HG03280 (cell line): ENCODE results near the gene AFAP1L1.

Source experiments
- ATAC-seq: cut with Tn5 transposase; IDR thresholded peaks from one replicate; pipeline ENCODE4 v1.9.1; 2021; ENCODE audit warnings: mild to moderate bottlenecking, moderate library complexity; ENCODE audit not compliant: unreplicated experiment

The AFAP1L1 gene

DNA sequence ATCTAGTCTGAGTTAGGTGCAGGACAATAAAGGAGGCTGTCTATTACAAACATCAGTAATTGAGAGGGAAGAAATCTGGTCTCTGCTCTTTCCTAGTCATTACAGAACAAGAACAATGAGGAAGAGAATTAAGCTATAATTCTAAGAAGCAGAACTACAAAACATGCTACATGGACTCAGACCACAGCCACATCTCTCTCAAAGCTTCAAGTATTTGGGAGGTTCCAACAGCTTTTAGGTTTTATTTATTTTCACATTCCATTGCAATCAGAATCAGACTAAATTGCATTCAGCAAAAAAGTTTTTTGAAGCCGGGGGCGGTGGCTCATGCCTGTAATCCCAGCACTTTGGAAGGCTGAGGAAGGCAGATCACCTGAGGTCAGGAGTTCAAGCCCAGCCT is 72.5 kb downstream of the AFAP1L1 start:
- no peak for ATAC-seq

DNA sequence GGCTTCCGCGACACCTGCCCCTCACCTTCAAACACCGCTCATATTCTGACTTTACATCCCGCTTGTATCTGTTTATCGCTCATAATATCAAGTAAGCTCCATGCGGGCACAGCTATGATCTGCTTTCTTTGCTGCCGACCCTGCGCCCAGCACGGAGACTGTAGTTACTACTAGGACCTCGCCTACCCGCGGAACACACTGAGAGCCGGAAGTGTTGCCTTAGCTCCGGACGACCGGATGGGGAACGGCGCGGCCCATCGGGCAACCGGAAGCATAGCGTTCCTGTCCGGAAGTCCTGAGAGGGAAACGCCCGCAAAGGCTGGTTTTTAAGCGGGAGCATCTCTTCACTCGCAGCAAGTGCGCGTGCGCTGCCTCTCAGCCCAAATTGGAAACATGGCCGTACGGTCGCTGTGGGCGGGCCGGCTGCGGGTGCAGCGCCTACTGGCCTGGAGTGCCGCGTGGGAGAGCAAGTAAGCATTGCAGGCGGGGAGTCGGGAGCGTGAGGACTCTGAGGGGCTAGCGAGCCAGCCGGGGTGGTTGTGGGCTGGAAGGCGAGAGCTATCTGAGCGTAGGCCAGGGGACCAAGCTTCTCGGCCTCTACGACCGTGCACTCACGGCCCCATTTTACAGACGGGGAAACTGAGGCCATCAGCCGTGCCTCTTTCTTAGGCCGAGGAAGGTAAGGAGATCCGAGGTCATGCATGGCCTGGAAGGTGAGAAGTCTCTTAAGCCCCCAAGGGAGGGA is 73.7 kb downstream of the AFAP1L1 start, which contains the start of gene GRPEL2:
GRPEL2 (plus strand) TSS at position 353 of the 745 bp plus-strand sequence; CDS start at position 394, 41 bp downstream.
- peak; percentile 97 for ATAC-seq

GRCh38 chr5:149345892-149346222 is 74.2 kb downstream of the AFAP1L1 start:
- peak; percentile 7 for ATAC-seq

DNA sequence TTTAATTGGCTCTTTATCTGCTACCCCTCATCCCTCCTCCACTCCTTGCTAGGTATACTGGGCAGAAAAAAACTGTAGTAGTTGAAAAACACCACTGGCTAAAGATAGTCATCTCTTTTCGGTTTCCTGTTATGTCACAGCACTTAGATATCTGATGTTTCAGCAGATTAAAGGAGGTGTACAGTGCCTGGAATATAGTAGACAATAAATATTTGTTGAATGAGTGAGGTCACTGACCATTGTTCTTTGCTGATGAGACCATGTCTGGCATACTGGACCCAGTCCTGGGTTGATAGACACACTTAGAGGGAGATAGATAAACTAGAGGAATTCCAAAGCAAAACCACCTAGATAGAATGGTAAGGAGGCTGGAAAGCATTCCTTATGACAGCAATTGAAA is 76.9 kb downstream of the AFAP1L1 start:
- no peak for ATAC-seq

- no peak for ATAC-seq
Measured at GRCh38 chr5:149349382-149349781, 77.7 kb downstream of the AFAP1L1 start.

GRCh38 chr5:149352169-149352568 is 80.5 kb downstream of the AFAP1L1 start:
- ATAC-seq: no peak

- no peak for ATAC-seq
Measured at GRCh38 chr5:149353911-149354310, 82.3 kb downstream of the AFAP1L1 start.

DNA sequence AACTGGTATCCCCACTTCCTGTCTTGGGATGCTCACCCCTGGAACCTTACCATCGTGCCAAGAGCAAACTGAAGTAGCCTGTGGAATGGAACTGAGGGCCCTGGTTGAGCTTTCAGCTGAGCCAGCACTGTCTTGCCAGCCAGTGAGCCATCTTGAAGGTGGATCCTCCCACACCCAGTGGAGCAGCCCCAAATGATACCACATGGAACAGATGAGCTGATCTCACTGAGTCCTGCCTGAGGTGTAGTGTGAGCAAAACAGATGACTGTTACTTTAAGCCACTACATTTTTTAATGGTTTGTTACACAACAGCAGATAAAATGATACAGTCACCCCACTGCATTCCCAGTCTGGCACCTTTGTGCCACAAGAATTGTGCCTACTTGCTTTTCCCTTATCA is 84.0 kb downstream of the AFAP1L1 start:
- no peak for ATAC-seq

GRCh38 chr5:149356391-149356790 is 84.7 kb downstream of the AFAP1L1 start:
- no peak for ATAC-seq

DNA sequence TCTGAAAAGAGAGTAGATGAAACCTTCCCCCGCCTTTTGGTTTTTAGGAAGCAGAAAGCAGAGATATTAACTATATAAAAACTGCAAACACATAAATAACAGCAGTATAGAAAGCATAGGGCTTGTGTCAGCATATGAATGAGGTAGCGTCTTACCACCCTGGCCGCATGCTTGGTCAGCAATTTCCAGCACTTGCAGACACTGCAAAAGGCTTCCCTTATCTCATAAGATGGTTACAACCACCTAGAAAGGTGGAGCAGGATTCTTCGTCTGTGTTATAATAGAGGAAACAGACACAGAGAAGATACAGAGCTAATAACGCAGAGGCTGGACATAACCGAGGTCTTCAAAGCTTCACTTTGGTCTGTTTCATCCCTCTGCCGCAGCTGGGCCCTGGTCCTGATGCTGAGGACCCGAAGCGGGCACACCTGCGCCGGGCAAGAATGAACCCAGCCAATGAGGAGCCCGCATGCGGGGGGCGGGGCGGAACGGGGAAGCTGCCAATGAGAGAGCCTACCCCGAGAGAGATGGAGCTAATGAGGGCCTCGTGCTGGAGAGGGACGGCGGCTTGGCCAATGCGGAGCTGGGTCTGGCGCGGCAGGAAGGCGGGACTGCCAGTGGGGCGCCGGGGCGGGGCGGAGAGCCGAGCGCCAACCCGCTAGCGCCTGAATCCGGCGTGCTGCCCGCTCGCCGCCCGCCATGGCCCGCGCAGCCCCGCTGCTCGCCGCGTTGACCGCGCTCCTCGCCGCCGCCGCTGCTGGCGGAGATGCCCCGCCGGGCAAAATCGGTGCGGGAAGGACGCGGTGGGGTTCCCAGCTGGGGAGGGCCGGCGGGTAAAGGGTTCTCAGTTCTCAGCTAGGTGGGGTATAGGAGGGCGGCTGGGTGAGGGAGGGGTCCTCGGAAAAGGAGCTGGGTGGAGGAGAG is 86.0 kb downstream of the AFAP1L1 start, which contains the start of gene PCYOX1L:
PCYOX1L (plus strand) TSS at position 677 of the 924 bp plus-strand sequence; CDS start at position 700, 23 bp downstream.
- peak; percentile 100 for ATAC-seq

DNA sequence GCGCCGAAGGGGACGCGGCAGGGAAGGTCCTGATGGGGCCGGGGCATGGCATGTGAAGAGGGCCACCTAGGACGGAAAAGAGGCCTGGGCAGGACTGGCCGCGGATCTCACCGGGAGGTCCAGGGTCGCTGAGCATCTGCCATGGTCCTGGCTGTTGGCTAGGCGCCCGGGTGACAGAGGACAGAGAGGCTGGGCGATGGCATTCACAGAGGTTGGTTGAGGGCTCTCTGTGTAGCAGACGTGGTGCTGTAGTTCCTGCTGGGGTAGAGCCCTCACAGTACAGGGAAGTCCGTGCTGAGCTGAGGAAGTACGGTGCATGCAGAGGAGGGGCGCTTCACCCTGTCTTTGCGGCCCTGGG is 86.6 kb downstream of the AFAP1L1 start:
- no peak for ATAC-seq

DNA sequence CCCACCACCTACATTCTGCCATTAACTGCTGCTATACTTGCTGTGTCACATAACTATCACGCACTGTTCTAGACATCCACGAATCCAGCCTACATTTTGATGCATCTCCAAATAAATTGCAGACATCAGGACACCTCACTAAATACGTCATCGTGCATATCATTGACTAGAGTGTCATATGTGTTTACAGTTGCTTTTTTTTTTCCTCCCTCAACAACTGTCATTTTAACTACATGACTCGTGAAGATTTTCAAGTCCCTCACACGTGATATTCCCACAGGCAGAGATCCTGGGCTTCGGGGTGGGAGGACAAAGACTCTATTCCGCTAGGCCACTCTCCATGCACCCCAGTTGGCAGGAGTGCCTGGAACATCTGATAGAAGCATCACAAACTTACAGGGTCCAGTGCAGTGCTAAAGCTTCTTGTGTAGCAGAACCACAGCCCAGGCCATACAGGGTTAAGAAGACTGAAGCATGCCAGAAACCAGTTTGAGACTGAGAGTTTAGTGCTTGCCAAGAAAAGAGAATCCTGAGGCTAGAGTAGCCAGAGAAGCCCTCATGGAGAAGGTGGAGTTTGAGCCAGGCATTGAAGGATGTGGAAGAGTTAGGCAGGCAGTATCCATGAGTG is 87.3 kb downstream of the AFAP1L1 start:
- no peak for ATAC-seq

DNA sequence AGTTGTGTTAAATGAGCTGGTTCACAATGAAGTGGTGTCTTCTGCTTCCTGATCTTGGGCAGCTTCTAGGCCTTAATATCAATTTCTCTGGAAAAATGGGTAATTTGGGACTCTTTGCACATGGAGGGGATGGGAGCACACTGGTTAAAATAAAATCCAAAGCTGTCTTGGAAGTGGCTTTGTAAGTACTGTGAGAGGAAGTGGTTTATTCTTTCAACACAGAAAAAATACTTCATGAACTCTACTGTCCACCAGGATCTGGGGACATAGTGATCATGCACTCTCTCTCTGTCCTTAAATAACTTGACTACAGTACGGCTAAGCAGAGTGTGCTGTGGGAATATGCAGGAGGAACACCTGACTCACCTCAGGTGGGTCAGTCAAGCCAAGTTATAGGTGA is 88.6 kb downstream of the AFAP1L1 start:
- no peak for ATAC-seq

- no peak for ATAC-seq
Measured at GRCh38 chr5:149362541-149362940, 90.9 kb downstream of the AFAP1L1 start.

GRCh38 chr5:149363358-149363757 is 91.7 kb downstream of the AFAP1L1 start:
- no peak for ATAC-seq

GRCh38 chr5:149363936-149364335 is 92.3 kb downstream of the AFAP1L1 start:
- ATAC-seq: no peak

DNA sequence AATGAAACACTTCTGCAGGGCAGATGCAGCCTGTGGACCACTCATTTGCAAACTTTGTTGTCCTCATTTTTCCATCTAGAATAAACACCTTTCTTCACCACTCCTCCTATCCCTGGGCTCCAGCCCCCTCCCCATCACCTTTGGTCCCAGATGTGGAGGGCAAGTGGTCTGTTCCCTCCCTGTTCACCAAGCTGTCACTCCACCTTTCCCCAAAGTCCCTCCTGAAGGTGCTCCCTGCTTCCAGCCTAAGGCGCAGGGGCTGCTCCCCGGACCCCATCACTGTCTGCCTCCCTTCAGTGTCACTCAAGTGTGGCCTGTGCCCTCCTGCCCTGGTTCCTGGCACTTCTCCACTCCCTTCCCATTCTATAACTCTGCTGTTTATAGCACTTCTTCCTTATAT is 93.1 kb downstream of the AFAP1L1 start:
- ATAC-seq: no peak

DNA sequence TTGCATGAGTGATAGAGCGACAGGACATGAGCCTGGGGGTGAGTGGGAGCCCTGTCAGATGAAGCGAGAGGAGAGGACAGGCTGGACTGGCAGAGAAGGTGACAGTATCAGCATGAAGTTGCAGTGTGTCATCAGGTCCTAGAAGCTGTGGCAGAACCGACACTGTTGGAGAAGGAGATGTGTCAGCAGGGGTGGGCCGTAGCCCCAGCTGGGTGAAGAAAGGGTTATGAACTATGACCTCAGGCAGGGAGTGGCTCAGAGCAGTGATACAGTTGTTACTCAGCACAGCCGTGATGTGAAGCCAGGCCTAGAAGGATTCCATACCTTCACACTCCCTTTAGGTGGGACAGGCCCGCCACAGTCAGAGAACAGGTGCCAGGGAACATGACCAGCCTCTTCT is 93.8 kb downstream of the AFAP1L1 start:
- no peak for ATAC-seq

- ATAC-seq: no peak
Measured at GRCh38 chr5:149366169-149366729, 94.6 kb downstream of the AFAP1L1 start.

DNA sequence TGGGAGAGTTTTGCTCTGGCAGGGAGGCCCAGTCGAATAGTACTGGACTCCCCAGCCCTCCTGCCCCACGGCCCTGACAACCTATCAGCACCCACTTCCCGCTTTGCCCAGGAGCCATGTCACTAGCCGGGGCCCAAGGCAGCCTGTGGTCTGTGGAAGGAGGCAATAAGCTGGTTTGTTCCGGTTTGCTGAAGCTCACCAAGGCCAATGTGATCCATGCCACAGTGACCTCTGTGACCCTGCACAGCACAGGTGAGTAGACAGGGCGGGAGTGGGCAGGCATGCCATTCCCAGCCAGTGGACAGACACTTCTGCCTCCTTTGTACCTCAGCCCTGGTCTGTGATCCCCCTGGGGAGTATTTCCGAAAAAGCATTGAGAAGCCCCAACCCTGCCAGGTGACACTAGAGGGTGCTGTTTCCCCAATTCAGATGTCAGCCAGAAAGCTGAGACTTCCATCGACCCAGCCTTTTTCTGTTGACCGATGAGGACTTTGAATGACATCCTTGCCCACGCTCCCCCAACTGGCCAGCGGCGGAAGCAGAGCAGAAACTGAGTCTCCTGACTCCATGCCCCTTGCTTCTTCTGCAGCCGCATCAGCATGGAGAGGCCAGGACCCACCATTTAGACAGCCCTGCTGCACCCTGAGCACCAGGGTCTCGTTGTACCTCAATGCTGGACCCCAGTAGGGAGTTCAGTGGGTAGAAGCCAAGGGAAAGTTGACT is 95.8 kb downstream of the AFAP1L1 start:
- ATAC-seq: peak; percentile 66
